Upper lobe of left lung (tissue), 6 donors: Measurements from ENCODE around the gene ANKMY1. TPM values are rescaled to one million over a fixed set of nuclear protein-coding genes. Genes with fewer than 3 reads are reported as not detected.

ENCODE experiments used
- ATAC-seq, 2 donors: fragments of 200-7000 bp; cut with Tn5 transposase; one replicate each; pipeline ENCODE4 v1.9.1; 2022; ENCODE audit warnings: mild to moderate bottlenecking in 2 of 2, moderate library complexity in 2 of 2; ENCODE audit not compliant: low FRiP score in 2 of 2
- DNase-seq, 2 donors: peaks; one replicate each; pipeline ENCODE4 v3.0.0-alpha.2; 2019 to 2020
- H3K27ac ChIP-seq, 4 donors: fragments of 200-600 bp; sonication (generic); one replicate each; pipeline ENCODE4 v1.5.1; 2016 to 2019
- H3K27me3 ChIP-seq, 4 donors: fragments of 200-600 bp; sonication (generic); one replicate each; pipeline ENCODE4 v1.5.1; 2017 to 2019
- H3K36me3 ChIP-seq, 4 donors: fragments of 200-600 bp; sonication (generic); one replicate each; pipeline ENCODE4 v1.5.1; 2016 to 2019
- H3K4me1 ChIP-seq, 4 donors: fragments of 200-600 bp; sonication (generic); one replicate each; pipeline ENCODE4 v1.5.1; 2018 to 2019
- H3K4me3 ChIP-seq, 4 donors: fragments of 200-600 bp; sonication (generic); one replicate each; pipeline ENCODE4 v1.5.1; 2017 to 2019; ENCODE audit warnings: mild to moderate bottlenecking in 2 of 4, moderate library complexity in 1 of 4
- H3K9me3 ChIP-seq, 4 donors: fragments of 200-600 bp; sonication (generic); one replicate each; pipeline ENCODE4 v1.5.1; 2018 to 2019
- EP300 ChIP-seq, 4 donors: sonication (generic); formaldehyde crosslinking; IDR thresholded peaks; one replicate each; pipeline ENCODE4 v1.5.1; 2017; ENCODE audit warnings: antibody characterized with exemption in 4 of 4, control low read depth in 2 of 4
- POLR2A ChIP-seq, 4 donors: fragments of 450-650 bp; IDR thresholded peaks; one replicate each; pipeline ENCODE4 v1.5.1; 2016 to 2017; ENCODE audit warnings: antibody characterized with exemption in 4 of 4, mild to moderate bottlenecking in 2 of 4
- POLR2AphosphoS5 ChIP-seq, 2 donors: sonication (generic); formaldehyde crosslinking; IDR thresholded peaks; one replicate each; pipeline ENCODE4 v1.5.1; 2017; ENCODE audit warnings: antibody characterized with exemption in 2 of 2
- WGBS, 2 donors: methylation state at CpG; one replicate each; pipeline ENCODE4 v1.1.5; 2017 to 2018; 5-methylcytosine and 5-hydroxymethylcytosine counted together
- total RNA-seq, 6 donors: library from RNA; depleted of rRNA in 4 of 6; stranded (reverse); fragments of >200 nt in 4 of 6; gene quantifications; one replicate each; pipeline versions ENCODE4 v1.1.0 to v1.2.1, GENCODE V29; 2016 to 2021
- TF ChIP-seq, protein P1 (sequence below), 6 experiments: fragments of 450-650 bp in 4 of 6; fragments of 200-600 bp in 2 of 6; sonication (generic) in 2 of 6; IDR thresholded peaks; one replicate each; pipeline ENCODE4 v1.5.1; 2016 to 2019; ENCODE audit warnings: antibody characterized with exemption in 6 of 6
- donor health status: DM: no; HTN: no; CAD: no; lungs with moderate emphysema.
- donor health status: DM: no; HTN: yes; CAD: no; lungs with severe emphysema.

Gene ANKMY1
- total RNA-seq, 6 donors from 2014 or later = 23.7 to 97.4 (median 26.9) TPM

- no peaks in the 10 kb centered on the region for H3K27me3 ChIP-seq
- WGBS, 2 donors = 97% methylated on average over 5 to 7 of the region's 7 CpGs
- no peak overlapping the region for H3K4me3 ChIP-seq
- TF ChIP-seq POLR2A (IDR thresholded peaks at IDR 0.05) = no peak
- TF ChIP-seq, protein P1, sequence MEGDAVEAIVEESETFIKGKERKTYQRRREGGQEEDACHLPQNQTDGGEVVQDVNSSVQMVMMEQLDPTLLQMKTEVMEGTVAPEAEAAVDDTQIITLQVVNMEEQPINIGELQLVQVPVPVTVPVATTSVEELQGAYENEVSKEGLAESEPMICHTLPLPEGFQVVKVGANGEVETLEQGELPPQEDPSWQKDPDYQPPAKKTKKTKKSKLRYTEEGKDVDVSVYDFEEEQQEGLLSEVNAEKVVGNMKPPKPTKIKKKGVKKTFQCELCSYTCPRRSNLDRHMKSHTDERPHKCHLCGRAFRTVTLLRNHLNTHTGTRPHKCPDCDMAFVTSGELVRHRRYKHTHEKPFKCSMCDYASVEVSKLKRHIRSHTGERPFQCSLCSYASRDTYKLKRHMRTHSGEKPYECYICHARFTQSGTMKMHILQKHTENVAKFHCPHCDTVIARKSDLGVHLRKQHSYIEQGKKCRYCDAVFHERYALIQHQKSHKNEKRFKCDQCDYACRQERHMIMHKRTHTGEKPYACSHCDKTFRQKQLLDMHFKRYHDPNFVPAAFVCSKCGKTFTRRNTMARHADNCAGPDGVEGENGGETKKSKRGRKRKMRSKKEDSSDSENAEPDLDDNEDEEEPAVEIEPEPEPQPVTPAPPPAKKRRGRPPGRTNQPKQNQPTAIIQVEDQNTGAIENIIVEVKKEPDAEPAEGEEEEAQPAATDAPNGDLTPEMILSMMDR (IDR thresholded peaks at IDR 0.05) = no peak
- no peak for TF ChIP-seq EP300 (IDR thresholded peaks at IDR 0.05)
- TF ChIP-seq POLR2AphosphoS5 (IDR thresholded peaks at IDR 0.05) = no peak
- peaks cover 0 to 23% (median 5%) of the 10 kb centered on the region in 4 donors for H3K36me3 ChIP-seq
- H3K27ac ChIP-seq = no peak overlapping the region
- H3K4me1 ChIP-seq = no peaks in the 10 kb centered on the region
- ATAC-seq = no peak
- DNase-seq = no peak
- H3K9me3 ChIP-seq = peaks cover 6 to 19% (median 13%) of the 10 kb centered on the region in 4 donors
Observed at GRCh38 chr2:240530181-240530580, 27.6 kb downstream of the ANKMY1 start.

- Histone ChIP-seq H3K4me3 (no peak overlapping the region), H3K9me3 (peaks cover 6 to 19% (median 13%) of the 10 kb centered on the region in 4 donors)
- no peak for DNase-seq
Observed at GRCh38 chr2:240529344-240529999, 28.3 kb downstream of the ANKMY1 start.

DNA sequence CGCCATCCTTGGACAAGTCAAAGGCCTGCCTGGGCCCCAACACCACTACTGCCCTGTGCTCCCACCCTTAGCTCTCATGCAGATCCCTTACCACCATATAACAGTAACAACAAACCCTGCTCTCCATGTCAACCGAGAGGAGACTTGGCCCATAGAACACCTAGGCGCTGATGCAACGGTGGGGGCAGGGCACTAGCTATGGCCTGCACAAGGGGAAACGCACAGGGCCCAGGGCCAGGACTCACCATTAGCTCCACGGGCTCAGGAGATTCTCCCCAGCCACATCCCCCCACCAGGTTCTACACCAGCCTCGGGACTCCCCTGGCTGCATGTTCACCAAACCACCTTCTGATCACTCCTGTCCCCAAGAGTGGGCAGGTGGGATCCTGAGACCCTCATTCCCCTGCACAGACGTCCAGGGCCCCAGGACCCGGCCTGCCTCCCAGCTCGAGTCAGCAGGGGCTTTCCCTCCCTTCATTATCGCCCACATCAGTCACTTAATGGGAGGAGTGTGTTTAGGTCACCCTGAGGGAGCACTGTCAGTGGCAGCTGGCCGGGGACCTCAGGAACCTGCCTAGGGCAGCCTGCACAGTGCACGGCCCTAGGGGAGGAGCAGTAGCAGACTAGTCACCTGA lies 29.3 kb downstream of the ANKMY1 start:
- peak in 1 of 2 donors; percentile 52 for DNase-seq
- no peaks in the 10 kb centered on the region for H3K4me1 ChIP-seq
- ATAC-seq = no peak
- H3K27me3 ChIP-seq = no peaks in the 10 kb centered on the region
- no peak overlapping the region for H3K27ac ChIP-seq
- WGBS, 2 donors = 92 to 97% methylated on average over 5 to 13 of the region's 13 CpGs
- H3K4me3 ChIP-seq = no peak overlapping the region
- TF ChIP-seq POLR2A (IDR thresholded peaks at IDR 0.05) = no peak
- no peak for TF ChIP-seq EP300 (IDR thresholded peaks at IDR 0.05)
- TF ChIP-seq POLR2AphosphoS5 (IDR thresholded peaks at IDR 0.05) = no peak
- peaks cover 0 to 29% (median 11%) of the 10 kb centered on the region in 4 donors for H3K36me3 ChIP-seq
- peaks cover 6 to 19% (median 13%) of the 10 kb centered on the region in 4 donors for H3K9me3 ChIP-seq

More at GRCh38 chr2:240529344-240529999, 28.3 kb downstream of the ANKMY1 start:
- Histone ChIP-seq H3K27ac (no peak overlapping the region), H3K4me1 (no peaks in the 10 kb centered on the region), H3K27me3 (no peaks in the 10 kb centered on the region), H3K36me3 (peaks cover 0 to 24% (median 6%) of the 10 kb centered on the region in 4 donors)
- TF ChIP-seq POLR2AphosphoS5 (IDR thresholded peaks at IDR 0.05) (no peak), EP300 (IDR thresholded peaks at IDR 0.05) (no peak), POLR2A (IDR thresholded peaks at IDR 0.05) (no peak)
- TF ChIP-seq, protein P1 (IDR thresholded peaks at IDR 0.05) = no peak
- WGBS, 2 donors = 94 to 96% methylated on average over 16 of the region's 16 CpGs
- ATAC-seq = no peak

- no peak overlapping the region for H3K4me3 ChIP-seq
- no peaks in the 10 kb centered on the region for H3K4me1 ChIP-seq
- no peak overlapping the region for H3K27ac ChIP-seq
- peaks cover 2 to 13% (median 9%) of the 10 kb centered on the region in 4 donors for H3K9me3 ChIP-seq
- H3K27me3 ChIP-seq = no peaks in the 10 kb centered on the region
- TF ChIP-seq POLR2A (IDR thresholded peaks at IDR 0.05) (no peak), POLR2AphosphoS5 (IDR thresholded peaks at IDR 0.05) (no peak), EP300 (IDR thresholded peaks at IDR 0.05) (no peak)
- TF ChIP-seq, protein P1 (IDR thresholded peaks at IDR 0.05) = no peak
- no peak for ATAC-seq
- H3K36me3 ChIP-seq = peaks cover 0 to 39% (median 15%) of the 10 kb centered on the region in 4 donors
- WGBS, 2 donors = 65 to 77% methylated on average over 3 of the region's 3 CpGs
- no peak for DNase-seq
Observed at GRCh38 chr2:240527153-240527750, 30.5 kb downstream of the ANKMY1 start.

GRCh38 chr2:240526521-240526920 lies 31.3 kb downstream of the ANKMY1 start:
- Histone ChIP-seq H3K9me3 (peaks cover 0 to 5% (median 2%) of the 10 kb centered on the region in 4 donors), H3K4me3 (no peak overlapping the region), H3K27ac (no peak overlapping the region), H3K4me1 (no peaks in the 10 kb centered on the region), H3K36me3 (peaks cover 0 to 38% (median 15%) of the 10 kb centered on the region in 4 donors), H3K27me3 (no peaks in the 10 kb centered on the region)
- no peak for ATAC-seq
- no peak for TF ChIP-seq EP300 (IDR thresholded peaks at IDR 0.05)
- TF ChIP-seq, protein P1 (IDR thresholded peaks at IDR 0.05) = no peak
- TF ChIP-seq POLR2AphosphoS5 (IDR thresholded peaks at IDR 0.05) = no peak
- no peak for TF ChIP-seq POLR2A (IDR thresholded peaks at IDR 0.05)
- WGBS, 2 donors = 95 to 100% methylated on average over 3 to 4 of the region's 4 CpGs
- DNase-seq = no peak
